Activated CD4-positive, alpha-beta T cell treated with anti-CD3 and anti-CD28 coated beads for 4 hours (primary cell): Measurements from ENCODE around the gene ITPKC.
A peak's percentile ranks its signal among the peaks of the same experiment; 100 is the strongest.
"Not testable (repeated sequence)": the region's sequence is repeated elsewhere in the genome, so short reads cannot be mapped to it uniquely, and the experiment has no call there.

Experiments used
- DNase-seq, 2 donors: peaks; one replicate each; pipeline ENCODE4 v3.0.0-alpha.2; 2020

ITPKC gene

DNA sequence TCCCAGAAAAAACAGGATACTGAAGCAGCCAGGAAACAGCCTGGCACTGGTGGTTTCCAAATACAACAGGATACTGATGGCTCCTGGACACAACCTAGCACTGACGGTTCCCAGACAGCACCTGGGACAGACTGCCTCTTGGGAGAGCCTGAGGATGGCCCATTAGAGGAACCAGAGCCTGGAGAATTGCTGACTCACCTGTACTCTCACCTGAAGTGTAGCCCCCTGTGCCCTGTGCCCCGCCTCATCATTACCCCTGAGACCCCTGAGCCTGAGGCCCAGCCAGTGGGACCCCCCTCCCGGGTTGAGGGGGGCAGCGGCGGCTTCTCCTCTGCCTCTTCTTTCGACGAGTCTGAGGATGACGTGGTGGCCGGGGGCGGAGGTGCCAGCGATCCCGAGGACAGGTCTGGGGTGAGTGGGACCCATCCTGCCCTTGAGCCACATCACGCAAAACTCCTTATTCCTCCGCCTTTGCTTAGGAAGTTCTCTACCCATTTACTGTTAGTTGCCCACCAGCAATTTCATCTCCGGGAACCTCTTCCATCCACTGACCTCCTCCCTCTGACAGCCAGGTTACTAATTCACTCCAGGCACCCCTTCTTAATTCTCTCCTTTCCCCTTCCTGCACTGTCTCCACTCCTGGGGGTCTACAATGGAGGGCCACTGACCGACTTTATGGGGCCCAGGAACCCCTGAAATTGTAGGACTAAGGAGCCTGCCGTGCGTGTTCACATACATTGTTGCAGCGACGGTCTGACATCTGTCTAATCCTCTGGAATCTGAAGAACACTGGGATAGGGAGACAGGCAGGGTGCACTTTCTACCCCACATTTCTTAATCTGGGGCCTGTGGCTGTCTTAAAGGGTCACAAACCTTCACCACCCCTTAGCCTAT, 1.2 kb downstream of the ITPKC start:
- peak in 1 of 2 donors; percentile 14 for DNase-seq

DNA sequence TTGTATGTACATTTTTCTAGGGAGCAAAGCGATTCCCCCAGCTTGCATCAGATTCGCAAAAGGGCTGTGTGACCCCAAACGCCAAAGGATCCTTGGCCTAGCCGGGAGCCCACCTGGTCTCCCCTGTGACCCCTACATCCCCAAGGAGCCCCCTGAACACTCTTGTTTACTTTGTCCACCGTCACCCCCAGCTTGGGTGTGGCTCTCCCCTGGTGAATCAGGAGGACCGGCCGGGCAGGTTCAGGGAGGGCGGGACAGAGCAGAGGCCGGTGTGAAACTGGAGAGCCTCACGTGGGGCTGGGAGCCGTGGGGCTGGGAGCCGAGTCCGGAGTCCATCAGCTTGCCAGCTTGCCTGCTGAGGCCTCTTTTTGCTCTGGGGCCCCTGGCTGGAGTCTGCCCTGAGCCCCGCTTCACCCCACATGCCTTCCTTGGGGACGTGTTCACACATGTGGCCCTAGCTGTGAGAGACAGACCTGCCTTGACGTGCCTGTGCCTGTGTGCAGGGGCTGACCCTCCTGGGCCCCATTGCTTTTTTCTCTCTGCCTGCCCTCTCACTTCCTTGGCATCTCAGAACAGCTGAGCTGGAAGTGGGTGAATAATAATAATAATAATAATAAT, 2.0 kb downstream of the ITPKC start:
- DNase-seq, result peak in 1 of 2 donors; percentile 8

DNA sequence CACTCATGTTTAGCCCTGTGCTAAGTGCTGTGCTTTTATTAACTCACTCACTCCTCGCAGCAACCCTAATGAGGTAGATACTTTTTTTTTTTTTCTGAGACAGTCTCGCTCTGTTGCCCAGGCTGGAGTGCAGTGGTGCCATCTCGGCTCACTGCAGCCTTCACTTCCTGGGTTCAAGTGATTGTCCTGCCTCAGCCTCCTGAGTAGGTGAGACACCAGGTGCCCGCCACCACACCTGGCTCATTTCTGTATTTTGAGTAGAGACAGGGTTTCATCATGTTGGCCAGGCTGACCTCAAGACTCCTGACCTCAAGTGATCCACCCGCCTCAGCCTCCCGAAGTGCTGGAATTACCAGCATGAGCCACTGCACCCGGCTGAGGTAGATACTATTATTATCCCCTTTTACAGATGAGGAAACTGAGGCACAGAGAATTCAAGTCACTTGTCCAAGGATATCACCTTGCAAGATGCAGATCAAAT, 2.5 kb downstream of the ITPKC start:
- DNase-seq, result no peak

DNA sequence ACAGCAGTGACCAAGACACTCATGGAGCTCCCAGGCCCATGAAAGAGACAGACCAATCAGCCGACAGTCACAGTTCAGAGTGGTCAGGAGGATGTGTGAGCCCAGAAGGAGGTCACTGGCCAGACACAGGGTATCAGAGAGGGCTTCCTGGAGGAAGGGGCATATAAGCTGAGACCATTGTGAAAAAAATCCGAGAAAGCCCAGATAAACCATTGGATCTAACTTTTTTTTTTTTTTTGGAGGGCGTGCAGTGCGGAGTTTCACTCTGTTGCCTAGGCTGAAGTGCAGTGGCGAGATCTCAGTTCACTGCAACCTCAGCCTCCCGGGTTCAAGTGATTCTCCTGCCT, 4.2 kb downstream of the ITPKC start:
- DNase-seq, result no peak

DNA sequence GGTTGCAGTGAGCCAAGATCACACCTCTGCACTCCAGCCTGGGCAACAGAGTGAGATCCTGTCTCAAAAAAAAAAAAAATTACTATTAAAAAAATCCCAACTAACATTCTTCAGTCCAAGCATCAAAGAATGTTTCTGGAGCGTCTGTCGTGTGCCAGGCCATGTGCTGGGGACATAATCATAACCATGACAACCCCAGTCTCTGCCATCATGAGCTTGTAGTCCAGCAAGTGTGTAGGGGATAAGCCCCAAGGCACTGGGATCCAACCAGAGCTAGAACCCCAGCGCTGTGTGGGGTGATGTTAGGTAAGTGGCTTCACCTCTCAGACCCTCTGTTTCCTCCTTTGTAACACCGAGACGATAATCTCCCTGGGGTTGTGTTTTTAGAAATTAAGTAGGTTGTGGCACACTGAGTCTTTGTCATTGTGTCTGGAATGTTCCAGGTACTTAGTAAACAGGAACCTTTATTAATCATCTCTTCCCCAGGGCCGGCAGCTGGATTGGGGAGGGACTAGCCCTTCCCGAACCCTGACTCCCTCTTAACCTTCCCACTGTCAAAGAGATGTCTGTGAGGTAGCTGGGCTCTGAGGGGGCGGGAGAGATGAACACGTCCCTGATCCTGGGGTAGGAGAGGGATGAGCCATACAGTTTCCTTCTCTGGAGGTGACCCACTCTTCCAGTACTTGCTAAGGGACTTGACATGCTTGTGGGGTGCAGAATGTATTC, 5.2 kb downstream of the ITPKC start:
- DNase-seq, result no peak

DNA sequence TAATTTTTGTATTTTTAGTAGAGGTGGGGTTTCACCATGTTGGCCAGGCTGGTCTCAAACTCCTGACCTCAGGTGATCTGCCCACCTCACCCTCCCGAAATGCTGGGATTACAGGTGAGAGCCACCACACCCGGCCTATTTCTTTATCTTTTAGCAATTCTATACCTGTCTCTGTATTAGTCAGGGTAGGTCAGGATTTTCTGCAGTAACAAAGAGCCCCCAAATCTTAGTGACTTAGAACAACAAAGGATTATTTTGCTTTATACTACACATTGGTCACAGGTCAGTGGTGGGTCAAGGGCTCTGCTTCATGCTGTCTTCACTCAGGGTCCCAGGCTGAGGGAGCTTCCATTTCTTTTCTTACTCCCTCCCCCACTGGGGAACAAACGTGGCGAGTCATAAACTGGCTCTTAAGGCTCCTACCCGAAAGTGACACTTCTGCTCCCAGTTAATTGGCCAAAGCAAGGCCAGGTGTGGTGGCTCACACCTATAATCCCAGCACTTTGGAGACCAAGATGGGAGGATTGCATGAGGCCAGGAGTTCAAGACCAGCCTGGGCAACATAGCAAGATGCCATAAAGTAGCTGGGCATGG, 6.8 kb downstream of the ITPKC start:
- no peak for DNase-seq

DNA sequence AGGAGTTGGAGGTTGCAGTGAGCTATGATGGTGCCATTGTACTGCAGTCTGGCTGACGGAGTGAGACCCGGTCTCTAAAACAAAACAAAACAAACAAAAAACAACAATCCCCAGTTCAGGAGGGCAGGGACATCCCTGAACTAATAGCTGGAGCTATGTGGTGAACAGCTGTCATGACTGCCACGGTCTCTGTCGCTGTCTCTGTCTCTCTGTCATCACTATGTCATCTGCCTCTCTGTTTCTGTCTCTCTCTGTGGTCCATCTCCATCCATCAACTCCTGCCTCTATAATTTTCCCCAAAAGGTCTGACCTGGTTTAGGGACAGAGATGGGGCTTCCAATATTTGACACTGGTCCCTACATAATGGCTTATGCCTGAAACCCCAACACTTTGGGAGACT, 7.4 kb downstream of the ITPKC start:
- no peak for DNase-seq

DNA sequence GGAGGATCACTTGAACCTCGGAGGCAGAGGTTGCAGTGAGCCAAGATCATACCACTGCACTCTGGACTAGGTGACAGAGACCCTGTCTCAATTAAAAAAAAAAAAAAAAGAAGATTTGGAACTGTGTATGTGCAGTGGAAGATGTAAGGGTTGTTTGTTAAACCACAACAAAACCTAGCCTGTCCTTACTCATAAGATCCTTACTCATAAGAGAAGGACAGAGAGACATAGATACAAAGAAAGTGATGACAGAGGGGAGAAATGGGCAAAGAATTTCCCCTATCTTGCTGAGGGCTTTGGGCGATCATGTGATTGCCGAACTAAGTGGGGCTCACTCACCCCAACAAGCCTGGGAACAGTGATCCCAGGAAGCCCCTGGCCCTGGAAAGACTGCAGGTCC, 7.9 kb downstream of the ITPKC start:
- no peak for DNase-seq

DNA sequence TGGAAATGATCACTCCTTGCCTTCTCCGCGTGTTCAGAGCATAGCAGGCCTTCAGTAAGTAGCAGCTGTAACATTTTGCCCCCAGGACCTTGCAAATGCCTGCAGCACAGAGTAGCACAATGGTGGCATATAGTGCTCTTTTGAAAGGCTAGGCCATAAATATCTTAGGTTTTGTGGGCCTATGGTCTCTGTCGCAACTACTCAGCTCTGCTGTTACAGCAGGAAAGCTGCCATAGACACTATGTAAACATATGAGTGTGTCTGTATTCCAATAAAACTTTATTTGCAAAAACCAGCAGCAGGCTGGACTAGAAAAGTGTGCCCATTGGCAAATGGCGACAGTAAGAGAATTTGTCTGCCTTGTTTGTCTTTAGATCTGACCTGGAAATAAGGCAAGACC, 9.4 kb downstream of the ITPKC start:
- no peak for DNase-seq

DNA sequence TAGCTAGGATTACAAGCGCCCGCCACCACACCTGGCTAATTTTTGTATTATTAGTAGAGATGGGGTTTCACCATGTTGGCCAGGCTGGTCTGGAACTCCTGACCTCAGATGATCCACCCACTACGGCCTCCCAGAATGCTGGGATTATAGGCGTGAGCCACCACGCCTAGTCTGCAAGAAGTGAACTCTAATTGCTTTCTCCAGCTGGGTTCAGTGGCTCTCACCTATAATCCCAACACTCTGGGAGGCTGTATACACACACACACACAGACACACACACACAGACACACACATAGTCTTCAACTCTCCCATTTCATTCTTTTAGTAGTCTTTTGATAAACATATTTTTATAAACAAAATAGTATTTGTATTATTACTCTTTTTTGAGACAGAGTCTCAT, 13.2 kb downstream of the ITPKC start:
- not testable (repeated sequence) for DNase-seq

DNA sequence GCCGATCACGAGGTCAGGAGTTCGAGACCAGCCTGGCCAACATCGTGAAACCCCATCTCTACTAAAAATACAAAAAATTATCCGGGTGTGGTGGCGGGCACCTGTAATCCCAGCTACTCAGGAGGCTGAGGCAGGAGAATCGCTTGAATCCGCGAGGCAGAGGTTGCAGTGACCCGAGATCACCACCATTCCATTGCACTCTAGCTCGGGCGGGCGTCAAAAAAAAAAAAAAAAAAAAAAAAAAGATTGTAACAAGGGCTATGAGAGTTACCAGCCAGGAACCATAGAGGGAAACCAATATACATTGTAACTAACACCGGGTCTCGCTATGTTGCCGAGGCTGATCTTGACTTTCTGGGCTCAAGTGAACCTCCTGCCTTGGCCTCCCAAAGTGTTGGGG, 15.4 kb downstream of the ITPKC start:
- not testable (repeated sequence) for DNase-seq

DNA sequence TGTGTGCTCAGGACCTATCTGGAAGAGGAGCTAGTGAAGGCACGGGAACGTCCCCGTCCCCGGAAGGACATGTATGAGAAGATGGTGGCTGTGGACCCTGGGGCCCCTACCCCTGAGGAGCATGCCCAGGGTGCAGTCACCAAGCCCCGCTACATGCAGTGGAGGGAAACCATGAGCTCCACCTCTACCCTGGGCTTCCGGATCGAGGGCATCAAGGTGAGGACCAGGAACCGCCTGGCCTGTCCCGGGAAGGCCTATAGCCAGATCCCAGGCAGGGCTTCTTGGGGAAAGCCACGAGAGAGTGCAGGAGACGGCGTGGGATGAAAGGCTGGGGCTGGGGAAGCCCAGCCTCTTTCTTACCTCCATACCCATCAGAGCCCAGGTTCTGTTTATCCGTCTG, 16.2 kb downstream of the ITPKC start:
- no peak for DNase-seq

DNA sequence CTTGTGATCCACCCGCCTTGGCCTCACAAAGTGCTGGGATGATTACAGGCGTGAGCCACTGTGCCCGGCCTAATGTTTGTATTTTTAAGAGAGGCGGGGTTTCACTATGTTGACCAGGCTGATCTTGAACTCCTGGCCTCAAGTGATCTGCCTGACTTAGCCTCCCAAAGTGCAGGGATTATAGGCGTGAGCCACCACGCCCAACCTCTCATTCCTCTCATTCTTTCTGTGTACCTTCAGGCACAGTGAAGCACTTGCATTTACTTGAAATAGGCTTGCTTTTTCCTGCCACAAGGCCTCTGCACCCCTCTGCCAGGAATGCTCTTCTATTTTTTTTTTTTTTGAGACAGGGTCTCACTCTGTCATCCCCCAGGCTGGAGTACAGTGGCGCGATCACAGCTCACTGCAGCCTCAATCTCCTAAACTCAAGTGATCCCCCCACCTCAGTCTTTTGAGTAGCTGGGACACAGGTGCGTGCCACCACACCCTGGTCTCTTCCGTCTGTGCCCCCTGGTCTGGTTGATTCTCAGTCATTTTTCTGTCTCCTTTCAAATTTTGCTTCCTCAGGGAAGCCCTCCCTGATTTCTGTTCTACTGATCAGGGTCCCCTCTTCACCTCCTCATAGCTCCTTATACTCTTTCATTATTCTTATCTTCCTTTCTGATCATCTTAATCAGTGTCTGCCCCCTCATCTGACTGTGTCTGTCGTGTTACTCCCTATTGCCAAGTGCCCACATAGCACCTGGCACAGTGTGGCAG, 18.3 kb downstream of the ITPKC start:
- DNase-seq, result no peak

DNA sequence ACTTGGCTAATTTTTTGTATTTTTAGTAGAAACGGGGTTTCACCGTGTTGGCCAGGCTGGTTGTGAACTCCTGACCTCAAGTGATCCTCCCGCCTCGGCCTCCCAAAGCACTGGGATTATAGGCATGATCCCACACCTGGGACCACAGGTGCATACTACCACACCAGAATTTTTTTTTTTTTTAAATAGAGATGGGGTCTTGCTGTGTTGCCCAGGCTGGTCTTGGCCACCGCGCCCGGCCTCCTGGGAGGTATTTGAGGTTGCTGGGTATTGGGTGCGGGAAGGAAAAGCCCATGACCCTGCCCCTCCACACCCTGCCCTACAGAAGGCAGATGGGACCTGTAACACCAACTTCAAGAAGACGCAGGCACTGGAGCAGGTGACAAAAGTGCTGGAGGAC, 19.7 kb downstream of the ITPKC start:
- no peak for DNase-seq

DNA sequence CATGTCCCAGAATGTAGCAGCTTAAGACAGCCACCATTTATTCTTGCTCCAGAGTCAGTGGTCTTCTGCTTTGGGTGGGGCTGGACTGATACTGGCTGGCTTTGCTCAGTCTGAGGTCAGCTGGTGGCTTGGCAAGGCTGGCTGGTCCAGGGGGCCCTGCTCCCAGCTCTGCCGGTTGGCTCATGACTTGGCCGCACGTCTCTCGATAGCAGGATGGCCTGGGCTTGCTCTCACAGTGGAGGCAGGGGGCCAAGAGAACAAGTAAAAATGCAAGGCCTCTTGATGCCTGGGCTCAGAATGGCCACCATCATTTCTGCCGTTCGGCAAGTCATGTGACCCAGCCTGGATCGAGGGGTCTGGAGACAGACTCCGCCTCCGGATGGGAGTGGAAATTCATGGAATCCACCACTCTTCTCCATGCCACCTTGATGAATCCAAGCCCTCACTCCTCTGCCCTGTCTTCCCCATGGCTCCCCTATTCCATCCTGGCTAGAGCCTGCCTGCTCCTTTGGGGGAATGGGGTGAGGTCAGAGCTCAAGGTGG, 20.3 kb downstream of the ITPKC start:
- no peak for DNase-seq

DNA sequence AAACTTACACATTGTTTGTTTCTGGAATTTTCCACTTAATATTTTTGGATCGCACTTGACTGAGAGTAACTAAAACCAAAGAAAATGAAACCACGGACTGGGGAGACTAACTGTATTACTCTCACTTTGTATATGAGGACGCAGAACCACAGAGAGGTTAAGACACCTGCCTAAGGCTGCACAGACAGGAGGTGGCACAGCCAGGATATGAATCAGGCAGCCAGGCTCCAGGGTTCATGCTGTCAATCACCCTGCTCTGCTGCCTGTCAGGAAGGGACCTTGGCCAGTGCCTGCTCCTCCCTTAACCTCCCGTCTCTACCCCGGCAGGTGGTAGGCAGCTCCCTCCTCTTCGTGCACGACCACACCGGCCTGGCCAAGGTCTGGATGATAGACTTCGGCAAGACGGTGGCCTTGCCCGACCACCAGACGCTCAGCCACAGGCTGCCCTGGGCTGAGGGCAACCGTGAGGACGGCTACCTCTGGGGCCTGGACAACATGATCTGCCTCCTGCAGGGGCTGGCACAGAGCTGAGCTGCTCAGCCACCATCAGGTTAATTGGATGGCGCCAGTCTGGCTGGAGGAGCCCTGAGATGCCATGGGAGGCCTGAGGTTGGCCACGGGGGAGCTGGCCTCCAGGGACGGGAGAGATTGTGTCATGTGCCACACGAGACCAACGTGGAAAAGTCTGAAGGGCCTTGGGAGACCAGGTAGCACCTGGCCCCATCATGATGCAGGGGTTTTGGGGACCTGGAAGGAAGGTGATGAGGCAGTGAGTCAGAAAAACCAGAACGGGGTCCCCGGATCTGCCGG, 22.3 kb downstream of the ITPKC start:
- no peak for DNase-seq

DNA sequence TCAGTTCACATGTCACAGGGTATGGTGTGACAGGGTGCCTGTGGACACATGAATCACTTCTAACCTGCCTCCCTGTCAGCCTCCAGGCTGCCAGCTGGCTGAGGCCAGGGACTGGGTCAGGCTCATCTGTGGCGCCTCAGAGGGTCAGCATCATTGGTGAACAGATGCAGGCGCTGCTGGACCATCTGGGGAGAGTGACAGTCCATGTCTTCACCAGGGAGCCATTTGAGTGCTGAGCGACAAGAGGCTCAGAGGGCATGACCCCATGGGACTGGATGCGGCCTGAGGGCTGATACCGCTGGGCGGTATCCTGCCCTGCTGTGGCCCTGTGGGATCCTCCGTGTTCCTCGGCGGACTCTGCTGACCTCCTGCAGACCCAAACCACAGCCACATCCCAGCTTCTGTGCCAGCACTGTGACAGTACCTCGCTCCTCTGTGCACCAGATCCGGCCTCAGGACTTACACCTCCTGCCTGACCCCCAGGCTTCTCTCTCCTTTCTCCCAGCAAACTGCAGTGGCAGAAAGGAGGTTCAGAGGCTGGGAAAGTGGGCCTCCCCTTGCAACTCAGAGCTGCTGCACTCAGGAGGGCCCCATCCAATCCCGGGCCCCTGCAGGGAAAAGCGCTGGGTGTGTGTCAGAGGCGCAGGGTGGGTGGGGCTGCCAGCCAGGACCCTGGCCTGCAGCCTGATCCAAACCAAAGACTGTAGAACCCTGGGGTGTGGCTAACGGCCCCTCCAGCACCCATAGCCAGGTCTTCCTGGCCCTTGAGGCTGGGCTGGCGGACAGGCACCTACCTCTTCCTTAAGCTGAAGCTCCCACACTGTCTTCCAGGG, 23.2 kb downstream of the ITPKC start:
- no peak for DNase-seq

DNA sequence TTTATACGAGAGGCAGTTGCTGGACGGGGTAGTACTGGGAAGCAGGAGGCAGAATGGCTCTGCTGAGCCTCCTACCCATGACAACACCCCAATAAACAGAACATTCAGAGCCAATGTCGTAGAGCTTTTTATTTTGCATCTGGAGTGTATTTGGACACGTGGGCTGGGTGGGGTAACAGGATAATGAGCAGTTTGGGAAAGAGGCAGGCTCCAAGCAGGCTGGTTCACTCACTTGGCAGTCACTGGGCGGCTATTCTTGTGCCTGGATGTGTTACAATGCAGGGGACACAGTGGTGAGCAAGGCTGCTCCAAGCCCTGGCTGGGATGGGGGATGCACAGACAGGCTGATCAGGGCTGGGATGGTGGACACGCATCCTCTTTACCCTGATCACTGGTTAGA, 23.8 kb downstream of the ITPKC start:
- no peak for DNase-seq

DNA sequence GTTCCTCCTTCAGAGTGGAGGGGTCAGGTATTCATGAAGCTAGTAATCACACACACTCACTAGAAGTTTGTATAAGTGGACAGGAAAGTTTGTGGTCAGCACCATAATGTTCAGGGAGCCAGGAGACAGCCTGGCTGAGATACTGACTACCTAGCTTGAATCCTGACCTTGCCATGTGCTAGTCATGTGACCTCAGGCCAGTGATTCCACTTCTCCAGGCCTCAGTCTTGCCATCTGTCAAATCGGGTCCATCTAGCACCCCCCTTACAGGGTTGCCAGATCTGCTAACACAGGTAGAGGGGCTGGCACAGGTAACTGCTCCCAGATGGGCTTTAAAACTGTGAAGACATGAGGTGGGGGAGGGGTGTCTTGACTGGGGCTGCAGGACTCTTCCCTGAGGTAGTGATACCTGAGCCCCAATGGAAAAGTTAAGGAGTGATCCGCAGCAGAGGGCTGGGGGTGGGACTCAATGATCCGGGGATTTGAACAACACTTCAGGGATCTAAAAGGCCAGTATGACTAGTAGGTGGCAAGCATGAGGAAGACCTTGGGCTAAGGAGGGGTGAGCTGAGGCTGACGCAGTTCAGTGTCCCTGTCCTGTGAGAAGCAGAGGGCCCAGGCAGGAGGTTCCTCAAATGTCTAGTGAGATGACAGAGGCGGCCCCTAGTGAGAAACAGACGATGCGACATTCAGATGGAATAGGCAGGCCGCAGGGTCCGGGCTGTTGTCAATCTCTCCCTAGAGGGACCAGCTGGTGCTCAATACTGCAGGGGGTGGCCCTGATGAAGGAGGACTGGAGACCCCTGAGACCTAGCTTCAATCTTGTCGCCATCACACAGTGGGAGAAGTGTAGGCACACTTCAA, 24.8 kb downstream of the ITPKC start:
- no peak for DNase-seq

DNA sequence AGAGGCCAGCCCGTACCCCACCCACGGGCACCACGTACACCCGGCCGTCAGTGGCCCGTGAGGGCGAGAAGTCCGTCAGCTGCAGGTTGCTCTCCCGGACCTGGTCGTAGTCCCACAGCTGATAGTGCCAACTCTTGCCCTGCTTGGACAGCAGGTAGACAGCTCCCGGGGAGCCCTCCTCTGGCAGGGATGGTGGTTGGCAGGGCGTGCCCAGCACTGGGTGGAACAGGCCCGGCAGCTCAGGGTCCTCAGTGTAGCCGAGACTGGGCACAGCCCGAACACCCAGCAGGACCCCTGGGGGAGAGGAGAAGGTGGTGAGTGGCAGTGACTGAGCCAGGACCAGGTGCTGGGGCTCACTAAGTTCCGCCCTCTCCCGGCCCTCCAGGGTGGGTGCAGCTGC, 25.6 kb downstream of the ITPKC start:
- DNase-seq, result no peak
